HG03378 (cell line): ENCODE data around the gene MKLN1.

Experiments
- ATAC-seq: cut with Tn5 transposase; IDR thresholded peaks from one replicate; pipeline ENCODE4 v1.9.1; 2021; ENCODE audit warnings: mild to moderate bottlenecking, moderate library complexity; ENCODE audit not compliant: unreplicated experiment

Gene MKLN1

DNA sequence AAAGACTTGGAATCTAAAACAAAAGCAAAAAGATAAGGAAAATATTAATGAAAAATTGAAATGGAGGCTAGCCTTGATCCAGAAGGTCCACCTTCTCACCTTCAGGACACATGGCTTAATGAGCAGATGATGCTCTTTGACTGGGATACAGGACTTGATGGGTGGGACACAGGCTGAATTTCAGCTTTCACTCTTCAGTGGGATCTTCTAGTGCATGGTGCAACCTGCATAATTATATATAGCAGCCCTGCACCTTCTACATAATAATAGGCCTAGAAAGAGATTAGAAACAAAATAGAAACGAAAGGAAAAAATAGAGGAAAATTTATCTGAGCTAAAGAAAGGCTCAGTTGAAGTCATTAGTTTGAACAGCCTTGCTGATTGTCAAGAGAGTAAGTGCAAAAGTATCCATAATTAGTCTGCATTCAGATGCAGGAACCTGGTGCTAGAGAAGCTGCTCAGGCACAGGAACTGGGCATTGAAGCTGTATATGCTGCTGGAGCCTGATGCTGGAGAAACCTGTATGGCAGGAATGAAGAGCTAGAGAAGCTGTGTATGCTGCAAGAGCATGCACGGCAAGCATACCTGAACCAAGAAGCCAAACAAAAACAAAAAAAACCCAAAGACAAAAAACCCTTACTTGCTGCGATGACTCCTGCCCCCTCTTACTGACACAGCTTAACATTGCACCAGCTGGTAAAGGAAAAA lies 19.4 kb downstream of the MKLN1 start:
- no peak for ATAC-seq

DNA sequence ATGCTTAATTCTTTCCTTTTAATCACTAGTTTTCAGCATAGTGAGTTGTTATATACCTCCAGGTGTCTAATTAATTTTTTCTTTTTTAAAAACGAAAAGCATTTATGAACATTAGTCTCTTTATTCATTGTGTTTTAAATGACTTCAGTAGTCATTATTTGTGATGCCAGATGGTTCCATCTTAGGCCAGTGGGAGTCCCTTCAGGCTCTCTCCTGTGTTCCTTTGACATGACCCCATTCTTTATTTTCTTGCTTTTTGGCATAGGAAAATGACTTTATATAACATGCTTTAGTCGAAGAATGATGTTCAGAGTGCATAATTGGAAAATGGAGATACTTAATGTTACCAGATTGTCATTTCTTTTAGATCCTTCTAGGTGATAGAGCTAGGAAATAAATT lies 24.4 kb downstream of the MKLN1 start:
- ATAC-seq, result no peak

DNA sequence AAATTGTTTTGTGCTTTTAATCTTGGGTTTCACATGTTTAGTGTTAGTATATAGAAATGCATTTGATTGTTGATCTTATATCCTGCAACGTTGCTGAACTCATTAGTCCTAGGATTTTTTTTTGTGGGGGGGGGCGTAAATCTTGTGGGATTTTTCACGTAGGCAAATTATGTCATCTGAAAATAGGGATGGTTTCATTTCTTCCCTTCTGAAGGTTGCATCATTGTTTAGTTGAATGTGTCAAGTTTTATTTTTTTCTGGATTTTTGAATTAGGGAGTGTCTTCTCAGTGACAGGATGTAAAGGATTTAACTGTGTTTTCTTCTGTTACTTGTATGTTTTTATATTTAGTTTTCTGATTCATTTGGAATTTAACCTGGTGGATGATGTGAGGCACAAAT lies 26.7 kb downstream of the MKLN1 start:
- no peak for ATAC-seq

DNA sequence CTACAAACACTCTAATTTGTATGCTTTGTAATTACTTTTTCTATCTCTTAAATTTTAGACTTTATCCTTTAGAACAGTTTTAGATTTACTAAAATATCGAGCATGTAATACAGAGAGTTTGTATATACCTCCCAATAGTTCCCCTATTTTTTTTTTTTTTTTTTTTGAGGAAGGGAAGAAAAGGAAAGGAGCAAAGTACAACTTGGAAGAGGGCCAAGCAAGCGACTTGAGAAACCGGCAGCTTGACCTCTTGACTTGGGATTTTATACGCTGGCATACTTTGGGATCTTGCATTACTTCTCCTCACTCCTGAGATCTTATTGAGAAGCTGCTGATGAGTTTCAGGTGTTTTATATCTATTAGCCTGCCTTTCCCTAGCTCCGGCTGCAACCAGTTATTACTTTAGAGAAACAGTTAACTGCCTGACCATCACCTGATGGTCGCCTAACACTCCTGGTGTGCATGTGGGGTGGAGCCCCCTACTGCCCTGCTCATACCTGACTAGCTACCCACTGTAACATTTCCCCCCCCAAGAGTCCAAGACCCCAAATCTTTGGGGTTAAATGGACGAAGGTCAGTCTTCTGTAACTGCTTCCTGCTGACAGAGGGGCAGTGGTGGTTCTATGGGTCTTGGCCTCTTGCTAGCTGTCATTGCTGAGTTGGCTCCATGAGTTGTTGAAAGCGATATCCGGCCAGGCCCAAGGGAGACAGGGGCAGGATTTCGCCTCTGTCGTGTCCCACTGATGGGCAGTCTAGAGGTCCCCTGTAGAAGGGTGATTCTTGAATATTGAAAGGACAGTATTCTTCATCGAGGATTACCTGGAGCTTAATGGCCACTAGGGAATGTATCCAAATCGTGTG lies 28.5 kb downstream of the MKLN1 start:
- ATAC-seq, result no peak

DNA sequence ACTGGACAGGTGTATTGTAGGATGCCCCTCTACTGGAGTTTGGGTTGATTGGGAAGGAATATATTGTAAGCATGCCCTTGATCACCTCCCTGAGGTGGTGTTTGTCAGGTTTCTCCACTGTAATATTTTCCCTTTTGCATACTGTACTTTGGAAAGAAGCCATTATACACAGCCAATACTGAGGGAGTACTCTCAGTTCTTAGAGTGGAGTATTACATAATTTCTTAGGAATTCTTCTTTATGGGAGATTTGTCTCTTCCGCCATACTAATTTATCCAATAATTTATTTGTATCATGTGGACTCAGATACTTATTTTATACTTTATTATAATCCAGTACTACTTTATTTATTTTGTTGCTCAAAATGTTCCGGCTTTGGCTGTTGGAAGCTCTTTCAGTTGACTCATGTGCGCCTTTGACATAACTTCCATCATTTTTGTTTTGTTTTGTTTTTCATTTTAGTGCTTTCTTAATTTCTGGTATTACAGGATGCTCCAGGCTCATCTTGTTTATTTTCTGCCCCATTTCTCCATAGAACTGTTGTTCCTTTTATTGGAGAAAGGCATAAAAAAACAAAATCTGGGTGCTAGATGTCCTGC lies 29.7 kb downstream of the MKLN1 start:
- ATAC-seq, result no peak

GRCh38 chr7:131358636-131359035 lies 31.0 kb downstream of the MKLN1 start:
- ATAC-seq, result no peak

- no peak for ATAC-seq
Observed at GRCh38 chr7:131359136-131359776, 31.6 kb downstream of the MKLN1 start.

- ATAC-seq, result no peak
Observed at GRCh38 chr7:131363719-131364118, 36.0 kb downstream of the MKLN1 start.

DNA sequence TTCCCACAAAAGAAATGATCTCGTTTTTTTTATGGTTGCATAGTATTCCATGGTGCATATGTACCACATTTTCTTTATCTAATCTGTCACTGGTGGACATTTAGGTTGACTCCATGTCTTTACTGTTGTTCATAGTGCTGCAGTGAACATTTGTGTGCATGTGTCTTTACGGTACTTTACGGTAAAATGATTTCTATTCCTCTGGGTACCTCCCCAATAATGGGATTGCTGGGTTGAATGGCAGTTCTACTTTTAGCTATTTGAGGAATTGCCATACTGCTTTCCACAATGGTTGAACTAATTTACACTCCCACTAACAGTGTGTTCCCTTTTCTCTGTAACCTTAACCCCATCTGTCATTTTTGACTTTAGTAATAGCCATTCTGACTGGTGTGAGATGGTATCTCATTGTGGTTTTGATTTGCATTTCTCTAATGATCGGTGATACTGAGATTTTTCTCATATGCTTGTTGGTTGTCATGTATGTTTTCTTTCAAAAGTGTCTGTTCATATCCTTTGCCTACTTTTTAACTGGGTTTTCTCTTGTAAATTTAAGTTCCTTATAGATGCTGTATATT lies 37.2 kb downstream of the MKLN1 start:
- ATAC-seq, result no peak

DNA sequence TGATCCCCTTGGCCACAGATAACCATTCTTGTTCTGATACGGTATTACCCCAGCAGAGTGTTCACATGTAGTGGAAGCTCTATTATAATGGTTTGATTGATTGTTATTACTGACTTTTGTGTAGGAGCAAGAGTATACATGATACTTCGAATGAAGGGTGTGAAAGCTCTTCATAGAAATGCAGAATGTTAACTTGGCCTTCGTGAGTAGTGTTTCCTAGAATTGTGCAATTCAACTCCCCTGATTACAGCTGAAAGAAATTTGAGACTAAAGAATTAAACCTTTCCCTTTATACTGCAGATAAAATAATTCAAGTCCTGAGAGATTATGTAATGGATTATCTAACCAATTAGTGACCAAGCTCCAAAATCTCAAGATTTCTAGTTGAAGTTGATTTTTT lies 38.2 kb downstream of the MKLN1 start:
- no peak for ATAC-seq

- no peak for ATAC-seq
Observed at GRCh38 chr7:131369354-131369753, 41.7 kb downstream of the MKLN1 start.

GRCh38 chr7:131370523-131370968 lies 42.9 kb downstream of the MKLN1 start:
- peak; percentile 78 for ATAC-seq

DNA sequence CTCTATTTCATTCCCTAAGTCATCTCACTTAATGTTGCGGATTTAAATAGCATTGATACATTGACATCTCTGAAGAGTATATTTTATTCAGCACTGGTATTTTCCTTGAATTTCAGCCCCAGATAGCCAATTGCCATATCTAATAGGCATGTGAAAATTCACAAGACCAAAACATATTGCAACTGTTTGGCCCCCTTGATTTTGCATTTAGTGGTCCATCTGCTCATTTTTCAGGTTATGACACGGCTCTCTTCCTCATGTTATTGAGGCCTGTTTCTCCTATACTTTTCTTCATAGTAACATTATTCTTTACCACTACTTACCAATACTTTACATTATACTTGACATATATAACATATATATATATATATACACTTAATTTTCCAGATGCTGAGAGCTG lies 43.7 kb downstream of the MKLN1 start:
- ATAC-seq, result no peak

DNA sequence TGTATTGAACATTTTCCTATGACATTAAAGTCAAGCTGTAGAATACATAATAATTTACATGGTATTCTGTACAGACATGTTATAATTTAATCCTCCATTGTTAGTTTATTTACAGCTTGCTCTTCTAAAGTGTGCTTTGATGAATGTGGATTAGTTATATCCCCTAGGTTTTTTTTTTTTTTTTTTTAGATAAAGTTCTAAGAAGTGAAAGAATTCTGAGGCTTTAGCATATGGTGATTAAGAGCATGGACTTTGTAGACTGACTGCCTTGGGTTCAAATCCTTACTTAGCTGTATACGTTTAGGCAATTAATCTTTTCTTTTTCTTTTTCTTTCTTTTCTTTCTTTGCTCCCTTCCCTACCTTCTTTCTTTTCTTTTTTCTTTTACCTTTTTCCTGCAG lies 44.9 kb downstream of the MKLN1 start:
- no peak for ATAC-seq

DNA sequence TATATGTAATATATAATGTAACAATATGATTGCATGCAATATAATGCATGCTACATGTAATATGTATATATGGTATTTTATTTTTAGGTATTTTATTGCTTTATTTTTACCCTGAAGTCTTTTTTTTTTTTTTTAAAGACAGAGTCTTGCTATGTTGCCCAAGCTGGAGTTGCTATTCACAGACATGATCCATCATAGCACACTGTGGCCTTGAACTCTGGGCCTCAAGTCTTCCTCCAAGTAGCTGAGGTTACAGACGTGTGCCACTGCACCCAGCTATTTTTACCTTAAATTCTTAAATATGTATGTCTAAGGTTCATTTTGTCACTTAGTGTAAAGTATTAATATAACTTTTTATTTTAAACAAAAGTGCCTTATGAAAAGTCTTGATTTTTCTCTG lies 47.1 kb downstream of the MKLN1 start:
- ATAC-seq, result no peak

DNA sequence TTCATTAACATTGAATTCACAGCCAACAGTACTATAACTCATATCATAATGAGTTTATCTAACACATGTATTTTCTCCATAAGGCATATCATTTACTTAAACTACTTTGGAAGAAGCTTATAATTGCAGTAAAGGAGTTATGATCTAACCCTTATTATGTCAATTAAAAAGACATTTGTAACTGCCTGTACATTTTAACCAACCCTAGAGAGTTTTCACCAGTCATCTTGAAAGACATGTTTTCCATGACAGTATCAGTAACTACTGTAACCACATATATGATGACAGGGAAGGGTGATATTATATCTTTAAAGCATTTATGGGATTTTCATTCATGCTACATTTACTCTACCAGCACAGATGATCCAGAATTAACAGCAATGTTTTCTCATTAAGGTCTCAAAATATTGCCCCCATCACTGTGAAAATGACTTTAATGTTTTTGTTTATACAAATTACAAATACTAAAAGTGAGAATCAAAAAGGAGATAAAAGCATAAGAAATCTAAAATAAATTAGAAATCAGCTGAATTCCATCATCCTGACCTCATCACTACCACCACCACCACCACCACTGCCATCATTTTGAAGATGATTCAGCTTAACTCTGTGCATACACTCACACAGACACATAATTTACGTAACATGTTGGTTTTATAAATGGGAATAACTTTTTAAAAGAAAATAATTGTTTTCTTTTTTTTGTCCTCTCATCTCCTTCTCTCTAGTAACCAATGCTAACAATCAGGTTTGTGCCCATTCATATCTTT lies 53.6 kb downstream of the MKLN1 start:
- no peak for ATAC-seq

DNA sequence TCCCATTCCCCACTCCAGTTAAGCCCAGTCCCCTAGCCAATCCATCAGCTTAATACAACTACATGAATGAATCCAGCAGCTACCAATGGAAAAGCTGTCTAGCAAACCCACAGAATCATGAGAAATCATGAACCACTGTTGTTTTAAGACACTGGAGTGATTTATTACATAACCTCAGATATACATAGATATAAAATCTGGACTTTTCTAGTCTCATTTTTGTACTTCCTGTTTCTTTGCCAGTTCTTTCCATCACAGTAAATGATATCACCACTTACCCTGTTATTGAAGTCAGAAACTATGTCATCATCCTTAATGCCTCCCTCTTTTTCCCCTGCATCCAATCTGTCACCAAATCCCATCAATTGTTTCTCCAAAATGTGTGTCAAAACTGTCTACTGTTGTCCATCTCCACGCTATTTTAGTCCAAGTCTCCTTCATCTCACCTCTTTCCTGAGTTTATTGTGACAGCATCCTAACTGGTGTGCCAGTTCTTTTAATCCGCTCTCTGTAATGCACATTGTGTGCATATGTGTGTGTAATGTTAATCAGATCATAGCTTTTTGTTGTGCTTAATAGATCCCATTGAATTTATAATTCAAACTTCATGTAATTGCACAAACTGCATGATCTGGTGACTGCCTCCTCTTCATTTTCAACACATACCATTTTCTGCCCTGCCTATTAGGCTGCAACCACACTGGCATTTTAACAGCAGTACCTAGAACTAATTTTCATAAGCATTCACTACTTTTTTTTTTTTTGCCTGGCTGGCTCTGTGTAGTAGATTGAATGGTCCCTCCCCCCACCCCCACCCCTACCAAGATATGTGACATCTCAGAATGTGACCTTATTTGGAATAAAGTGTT lies 56.0 kb downstream of the MKLN1 start:
- no peak for ATAC-seq

DNA sequence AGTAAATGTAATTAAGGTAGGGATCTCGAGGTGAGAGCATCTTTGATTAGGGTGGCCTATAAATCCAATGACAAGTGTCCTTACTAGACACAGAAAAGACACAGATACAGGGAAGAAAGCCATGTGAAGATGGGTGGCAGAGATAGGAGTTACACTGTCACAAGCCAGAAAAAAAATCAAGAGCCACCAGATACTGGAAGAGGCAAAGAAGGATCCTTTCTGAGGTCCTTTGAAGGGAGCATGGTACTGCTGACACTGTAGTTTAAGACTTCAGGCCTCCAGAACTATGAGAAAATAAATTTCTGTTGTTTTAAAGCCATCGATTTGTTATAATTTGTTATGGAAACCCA lies 56.6 kb downstream of the MKLN1 start:
- no peak for ATAC-seq

DNA sequence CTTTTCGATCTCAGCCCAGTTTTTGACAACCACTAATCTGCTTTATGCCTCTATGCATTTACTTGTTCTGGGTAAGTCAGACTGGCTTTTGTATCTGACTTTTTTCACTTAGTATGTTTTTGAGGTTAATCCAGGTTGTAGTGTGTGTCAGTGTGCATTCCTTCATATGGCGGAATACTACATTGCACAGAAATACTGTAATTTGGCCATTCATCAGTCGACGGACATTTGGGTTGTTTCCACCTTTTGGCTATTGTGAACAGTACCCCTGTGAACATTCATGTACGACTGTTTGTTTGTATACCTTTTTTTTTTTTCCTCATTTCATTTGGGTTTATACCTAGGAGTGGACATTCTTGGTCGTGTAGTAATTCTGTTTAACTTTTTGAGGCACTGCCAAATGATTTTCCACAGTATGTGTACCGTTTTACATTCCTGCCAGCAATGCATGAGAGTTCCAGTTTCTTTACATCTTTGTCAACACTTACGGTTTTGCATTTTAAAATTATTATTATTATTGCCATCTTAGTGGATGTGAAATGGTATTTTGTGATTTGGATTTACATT lies 57.4 kb downstream of the MKLN1 start:
- ATAC-seq, result no peak
